GM23248 (cell line): Measurements from ENCODE around the gene SMYD3. TPM values are rescaled to one million over a fixed set of nuclear protein-coding genes. Genes with fewer than 3 reads are reported as not detected.

Experiments used
- DNase-seq: peaks from one replicate; pipeline ENCODE4 v3.0.0-alpha.2; 2015
- H2AFZ ChIP-seq: fragments of 200-600 bp; sonication (generic); 2 replicates; pipeline ENCODE4 v1.6.1; 2016; ENCODE audit warnings: antibody characterized with exemption
- H3F3A ChIP-seq: fragments of 200-600 bp; sonication (generic); 2 replicates; pipeline ENCODE4 v1.6.1; 2016; ENCODE audit warnings: mild to moderate bottlenecking, antibody characterized with exemption, mixed run types; ENCODE audit not compliant: insufficient read depth
- H3K27ac ChIP-seq: fragments of 200-600 bp; sonication (generic); 2 replicates; pipeline ENCODE4 v1.5.1; 2016; ENCODE audit warnings: mild to moderate bottlenecking
- H3K27me3 ChIP-seq: fragments of 200-600 bp; sonication (generic); replicated peaks from 2 replicates; pipeline ENCODE4 v1.6.1; 2016; ENCODE audit warnings: mild to moderate bottlenecking; ENCODE audit not compliant: insufficient read depth
- H3K36me3 ChIP-seq: fragments of 200-600 bp; sonication (generic); 2 replicates; pipeline ENCODE4 v1.6.1; 2016; ENCODE audit warnings: low read depth, mild to moderate bottlenecking
- H3K4me1 ChIP-seq: fragments of 200-600 bp; sonication (generic); 2 replicates; pipeline ENCODE4 v1.6.1; 2016; ENCODE audit warnings: mild to moderate bottlenecking; ENCODE audit not compliant: insufficient read depth
- H3K4me2 ChIP-seq: fragments of 200-600 bp; sonication (generic); one replicate; pipeline ENCODE4 v1.6.1; 2016; ENCODE audit warnings: mild to moderate bottlenecking; ENCODE audit not compliant: unreplicated experiment
- H3K4me3 ChIP-seq: fragments of 200-600 bp; sonication (generic); 2 replicates; pipeline ENCODE4 v1.5.1; 2016; ENCODE audit warnings: mild to moderate bottlenecking
- H3K79me2 ChIP-seq: fragments of 200-600 bp; sonication (generic); 2 replicates; pipeline ENCODE4 v1.6.1; 2016; ENCODE audit warnings: mild to moderate bottlenecking; ENCODE audit not compliant: insufficient read depth
- H3K9ac ChIP-seq: fragments of 200-600 bp; sonication (generic); 2 replicates; pipeline ENCODE4 v1.6.1; 2016; ENCODE audit warnings: mild to moderate bottlenecking
- H3K9me2 ChIP-seq: fragments of 200-600 bp; sonication (generic); 2 replicates; pipeline ENCODE4 v1.6.1; 2016; ENCODE audit warnings: mixed run types, mild to moderate bottlenecking, moderate library complexity; ENCODE audit not compliant: insufficient read depth
- H3K9me3 ChIP-seq: fragments of 200-600 bp; sonication (generic); one replicate; pipeline ENCODE4 v1.6.1; 2017; ENCODE audit warnings: low read depth
- H4K20me1 ChIP-seq: fragments of 200-600 bp; sonication (generic); 2 replicates; pipeline ENCODE4 v1.6.0; 2016; ENCODE audit not compliant: insufficient read depth
- EZH2 ChIP-seq: fragments of 200-600 bp; sonication (generic); IDR thresholded peaks from 2 replicates; pipeline ENCODE4 v1.6.1; 2018; ENCODE audit warnings: antibody characterized with exemption, mild to moderate bottlenecking; ENCODE audit not compliant: insufficient read depth, poor library complexity, severe bottlenecking
- EZH2phosphoT487 ChIP-seq: fragments of 200-600 bp; sonication (generic); IDR thresholded peaks from 2 replicates; pipeline ENCODE4 v1.6.1; 2018; ENCODE audit warnings: antibody characterized with exemption, moderate library complexity, mild to moderate bottlenecking, low read depth; ENCODE audit not compliant: insufficient read depth
- WGBS, 2 experiments: methylation state at CpG; one replicate each; pipeline ENCODE4 v1.1.6; 2015 to 2017; ENCODE audit warnings: low lambda C conversion rate in 2 of 2, low coverage in 1 of 2; ENCODE audit errors: missing lambda C conversion rate in 2 of 2; 5-methylcytosine and 5-hydroxymethylcytosine counted together
- in situ Hi-C: fragments of 300-500 bp; cut with MboI; formaldehyde crosslinking; loops from 2 replicates; pipeline ENCODE4 v1.15.0; 2020
- polyA plus RNA-seq: library from polyadenylated mRNA; unstranded; fragments of >200 nt; fragmentation: Nextera tagmentation; extraction: Ambion mirVana; gene quantifications from 2 replicates; pipeline ENCODE4 v1.2.1, GENCODE V29; 2016
- total RNA-seq: library from RNA; depleted of rRNA; stranded (reverse); fragments of >200 nt; shearing (Covaris generic); gene quantifications from 2 replicates; pipeline ENCODE4 v1.2.3, GENCODE V29; 2014

Gene SMYD3
- total and polyA plus RNA-seq, 2 experiments from 2014 or later = 32.1 to 44.8 TPM

GRCh38 chr1:246291127-246291526 lies 216.0 kb downstream of the SMYD3 start:
- H3K9ac ChIP-seq = no peak overlapping the region
- H3K36me3 ChIP-seq = no peaks in the 10 kb centered on the region
- no peak for DNase-seq
- H3K9me3 ChIP-seq = no peaks in the 10 kb centered on the region
- H3K4me1 ChIP-seq = no peaks in the 10 kb centered on the region
- H3K27ac ChIP-seq = no peak overlapping the region
- no peaks in the 10 kb centered on the region for H3K79me2 ChIP-seq
- TF ChIP-seq EZH2 (no peak), EZH2phosphoT487 (no peak)
- H3K4me2 ChIP-seq = no peak overlapping the region
- H3F3A ChIP-seq = no peaks in the 10 kb centered on the region
- 88 to 90% methylated on average over 4 of the region's 4 CpGs for WGBS, 2 experiments
- H3K27me3 ChIP-seq = no peaks in the 10 kb centered on the region
- no peak overlapping the region for H2AFZ ChIP-seq
- H3K9me2 ChIP-seq = no peaks in the 10 kb centered on the region
- in situ Hi-C loops = no loop called here
- no peaks in the 10 kb centered on the region for H4K20me1 ChIP-seq
- no peak overlapping the region for H3K4me3 ChIP-seq

DNA sequence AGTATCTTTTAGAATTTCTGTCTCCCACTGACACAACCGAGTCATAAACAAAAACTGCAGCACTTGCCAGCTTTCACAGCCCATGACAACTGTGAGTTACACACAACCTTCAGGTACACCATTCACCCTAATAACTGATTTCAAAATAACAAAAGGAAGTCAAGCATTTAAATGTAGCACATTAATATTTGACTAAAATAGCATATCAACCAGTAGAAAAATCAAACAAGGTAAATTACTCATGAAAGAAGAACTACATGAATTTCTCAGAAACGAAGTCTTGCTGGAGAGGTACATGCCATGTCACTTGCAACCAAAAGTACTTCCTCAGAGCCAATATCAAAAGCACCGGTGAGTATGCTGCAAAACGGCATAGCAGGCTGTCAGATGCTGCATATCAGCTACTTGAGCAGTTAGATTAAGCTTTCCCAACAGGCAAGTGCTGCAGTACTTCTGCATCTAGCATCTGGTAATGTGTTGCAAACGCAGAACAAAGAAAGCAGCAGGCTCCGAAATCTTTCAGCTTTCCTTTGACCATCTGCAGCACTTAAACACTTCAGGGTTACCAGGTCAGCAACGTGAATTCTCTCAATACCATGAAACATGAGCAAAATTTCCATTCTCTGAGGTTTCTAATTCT lies 223.2 kb downstream of the SMYD3 start:
- no peaks in the 10 kb centered on the region for H3K27me3 ChIP-seq
- no peaks in the 10 kb centered on the region for H3F3A ChIP-seq
- H3K4me1 ChIP-seq = no peaks in the 10 kb centered on the region
- H4K20me1 ChIP-seq = no peaks in the 10 kb centered on the region; the same call in 1 of the 2 replicates
- no peak overlapping the region for H3K27ac ChIP-seq
- DNase-seq = no peak
- no peak overlapping the region for H3K4me2 ChIP-seq
- no peak overlapping the region for H2AFZ ChIP-seq
- no peak overlapping the region for H3K4me3 ChIP-seq
- in situ Hi-C loops = no loop called here
- no peak overlapping the region for H3K9ac ChIP-seq
- H3K9me2 ChIP-seq = no peaks in the 10 kb centered on the region
- 80% methylated on average over 7 of the region's 7 CpGs for WGBS, 2 experiments
- no peaks in the 10 kb centered on the region for H3K9me3 ChIP-seq
- TF ChIP-seq EZH2 (no peak), EZH2phosphoT487 (no peak)
- H3K79me2 ChIP-seq = no peaks in the 10 kb centered on the region
- H3K36me3 ChIP-seq = no peaks in the 10 kb centered on the region

DNA sequence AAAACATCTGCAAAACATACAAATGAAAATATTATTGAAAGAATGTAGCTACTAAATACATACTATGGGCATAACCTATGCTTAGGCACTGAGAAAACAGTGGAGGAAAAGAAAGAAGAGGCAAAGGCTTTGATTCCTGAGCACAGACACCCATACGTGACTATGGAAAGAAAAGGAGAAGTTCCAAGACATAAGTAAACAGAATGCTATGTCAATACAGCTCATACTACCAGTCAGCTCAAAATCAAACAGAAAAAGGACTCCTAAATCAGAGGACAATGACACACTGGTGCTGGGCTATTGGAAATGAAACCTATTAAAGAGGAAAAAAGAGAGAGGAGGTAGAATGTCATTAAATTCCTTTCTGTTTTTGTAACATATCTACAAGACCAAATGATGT lies 225.4 kb downstream of the SMYD3 start:
- no peaks in the 10 kb centered on the region for H3K9me3 ChIP-seq
- no peaks in the 10 kb centered on the region for H3K27me3 ChIP-seq
- no peaks in the 10 kb centered on the region for H3K4me1 ChIP-seq
- H4K20me1 ChIP-seq = no peaks in the 10 kb centered on the region; the same call in 1 of the 2 replicates
- no peak overlapping the region for H3K4me3 ChIP-seq
- no peaks in the 10 kb centered on the region for H3K79me2 ChIP-seq
- no peaks in the 10 kb centered on the region for H3K9me2 ChIP-seq
- H3K9ac ChIP-seq = no peak overlapping the region
- in situ Hi-C loops = no loop called here
- H2AFZ ChIP-seq = no peak overlapping the region
- 73 to 79% methylated on average over 1 of the region's 1 CpG for WGBS, 2 experiments
- H3K36me3 ChIP-seq = no peaks in the 10 kb centered on the region
- H3F3A ChIP-seq = no peaks in the 10 kb centered on the region
- no peak overlapping the region for H3K4me2 ChIP-seq
- H3K27ac ChIP-seq = no peak overlapping the region
- DNase-seq = no peak
- TF ChIP-seq EZH2phosphoT487 = no peak
- TF ChIP-seq EZH2 = no peak

- H3K4me2 ChIP-seq = no peak overlapping the region
- TF ChIP-seq EZH2phosphoT487 (no peak), EZH2 (no peak)
- H3K27ac ChIP-seq = no peak overlapping the region
- no peak for DNase-seq
- no peaks in the 10 kb centered on the region for H3K9me2 ChIP-seq
- WGBS, 2 experiments = 79 to 84% methylated on average over 4 of the region's 4 CpGs
- H3K27me3 ChIP-seq = no peaks in the 10 kb centered on the region
- no peak overlapping the region for H3K9ac ChIP-seq
- no peak overlapping the region for H3K4me3 ChIP-seq
- in situ Hi-C loops = no loop called here
- H3K79me2 ChIP-seq = no peaks in the 10 kb centered on the region
- no peaks in the 10 kb centered on the region for H3K36me3 ChIP-seq
- no peaks in the 10 kb centered on the region for H3K4me1 ChIP-seq
- H3F3A ChIP-seq = no peaks in the 10 kb centered on the region
- H3K9me3 ChIP-seq = no peaks in the 10 kb centered on the region
- no peak overlapping the region for H2AFZ ChIP-seq
- no peaks in the 10 kb centered on the region; the same call in 1 of the 2 replicates for H4K20me1 ChIP-seq
These were observed 225.9 kb downstream of the SMYD3 start for GRCh38 chr1:246281195-246281594.
